Upper lobe of left lung (tissue), 4 donors: ENCODE results near the gene COASY.

Experiments used
- CTCF ChIP-seq, 6 experiments: fragments of 450-650 bp in 4 of 6; fragments of 200-600 bp in 2 of 6; sonication (generic) in 2 of 6; IDR thresholded peaks; one replicate each; pipeline ENCODE4 v1.5.1; 2016 to 2019; ENCODE audit warnings: antibody characterized with exemption in 6 of 6
- EP300 ChIP-seq, 4 donors: sonication (generic); formaldehyde crosslinking; IDR thresholded peaks; one replicate each; pipeline ENCODE4 v1.5.1; 2017; ENCODE audit warnings: antibody characterized with exemption in 4 of 4, control low read depth in 2 of 4
- POLR2A ChIP-seq, 4 donors: fragments of 450-650 bp; IDR thresholded peaks; one replicate each; pipeline ENCODE4 v1.5.1; 2016 to 2017; ENCODE audit warnings: antibody characterized with exemption in 4 of 4, mild to moderate bottlenecking in 2 of 4

DNA sequence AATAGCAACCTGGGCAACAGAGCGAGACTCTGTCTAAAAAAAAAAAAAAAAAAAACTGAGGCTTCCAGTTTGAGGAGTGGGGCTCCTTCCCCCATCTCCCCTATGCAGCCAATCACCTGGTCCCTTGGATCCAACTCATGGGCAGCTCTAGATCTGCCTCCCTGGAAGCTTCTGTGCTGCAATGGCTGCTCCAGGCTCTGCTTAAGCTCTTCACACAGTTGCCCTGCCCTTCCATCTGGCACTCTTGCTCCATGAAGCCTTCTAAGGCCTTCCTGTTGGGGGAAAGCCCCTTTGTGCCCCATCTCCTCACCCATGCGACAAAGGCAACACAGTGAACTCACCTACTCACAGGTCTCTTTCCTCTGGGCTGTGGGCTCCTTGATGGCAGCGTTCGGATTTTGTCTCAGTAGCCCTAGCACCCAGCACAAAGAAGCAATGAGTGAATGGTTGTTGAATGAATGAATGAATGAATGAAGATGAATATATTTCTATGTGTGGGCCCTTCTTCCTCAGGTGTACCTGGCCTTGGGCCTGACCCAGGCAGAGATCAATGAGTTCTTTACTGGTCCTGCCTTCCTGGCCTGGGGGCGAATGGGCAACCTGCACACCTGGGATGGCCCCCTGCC is 24.0 kb upstream of the COASY start:
- TF ChIP-seq CTCF (IDR thresholded peaks at IDR 0.05): no peak
- TF ChIP-seq POLR2A (IDR thresholded peaks at IDR 0.05): no peak
- no peak for TF ChIP-seq EP300 (IDR thresholded peaks at IDR 0.05)
